HEK293T (cell line): ENCODE results near the gene MAFF.

Experiments used
- ARNT ChIP-seq: fragments of 450-650 bp; IDR thresholded peaks from 2 replicates; pipeline ENCODE4 v1.6.1; 2017; ENCODE audit warnings: mild to moderate bottlenecking
- BHLHE40 ChIP-seq: fragments of 450-650 bp; IDR thresholded peaks from 2 replicates; pipeline ENCODE4 v1.6.1; 2016; ENCODE audit warnings: mild to moderate bottlenecking, moderate library complexity, borderline replicate concordance
- ELF4 ChIP-seq: fragments of 450-650 bp; IDR thresholded peaks from 2 replicates; pipeline ENCODE4 v1.6.1; 2017; ENCODE audit warnings: antibody characterized with exemption
- FOXK2 ChIP-seq: fragments of 450-650 bp; IDR thresholded peaks from 2 replicates; pipeline ENCODE4 v1.6.1; 2016; ENCODE audit warnings: mild to moderate bottlenecking
- FOXM1 ChIP-seq: fragments of 450-650 bp; IDR thresholded peaks from 2 replicates; pipeline ENCODE4 v1.6.1; 2017; ENCODE audit warnings: mild to moderate bottlenecking, borderline replicate concordance
- HDGF ChIP-seq: fragments of 450-650 bp; IDR thresholded peaks from 2 replicates; pipeline ENCODE4 v1.6.1; 2017; ENCODE audit warnings: antibody characterized with exemption, borderline replicate concordance
- L3MBTL2 ChIP-seq: fragments of 450-650 bp; conservative IDR thresholded peaks from 2 replicates; pipeline ENCODE4 v1.6.1; 2016; ENCODE audit warnings: mild to moderate bottlenecking
- NFRKB ChIP-seq: fragments of 450-650 bp; IDR thresholded peaks from 2 replicates; pipeline ENCODE4 v1.6.1; 2016; ENCODE audit warnings: mild to moderate bottlenecking, moderate library complexity
- PKNOX1 ChIP-seq: fragments of 450-650 bp; IDR thresholded peaks from 2 replicates; pipeline ENCODE4 v1.6.1; 2016
- SP1 ChIP-seq: fragments of 450-650 bp; IDR thresholded peaks from 2 replicates; pipeline ENCODE4 v1.6.1; 2017
- SUZ12 ChIP-seq: fragments of 450-650 bp; IDR thresholded peaks from 2 replicates; pipeline ENCODE4 v1.6.1; 2016; ENCODE audit warnings: mild to moderate bottlenecking
- TARDBP ChIP-seq: fragments of 450-650 bp; IDR thresholded peaks from 2 replicates; pipeline ENCODE4 v1.6.1; 2016
- ZNF384 ChIP-seq: fragments of 450-650 bp; IDR thresholded peaks from 2 replicates; pipeline ENCODE4 v1.6.1; 2016

DNA sequence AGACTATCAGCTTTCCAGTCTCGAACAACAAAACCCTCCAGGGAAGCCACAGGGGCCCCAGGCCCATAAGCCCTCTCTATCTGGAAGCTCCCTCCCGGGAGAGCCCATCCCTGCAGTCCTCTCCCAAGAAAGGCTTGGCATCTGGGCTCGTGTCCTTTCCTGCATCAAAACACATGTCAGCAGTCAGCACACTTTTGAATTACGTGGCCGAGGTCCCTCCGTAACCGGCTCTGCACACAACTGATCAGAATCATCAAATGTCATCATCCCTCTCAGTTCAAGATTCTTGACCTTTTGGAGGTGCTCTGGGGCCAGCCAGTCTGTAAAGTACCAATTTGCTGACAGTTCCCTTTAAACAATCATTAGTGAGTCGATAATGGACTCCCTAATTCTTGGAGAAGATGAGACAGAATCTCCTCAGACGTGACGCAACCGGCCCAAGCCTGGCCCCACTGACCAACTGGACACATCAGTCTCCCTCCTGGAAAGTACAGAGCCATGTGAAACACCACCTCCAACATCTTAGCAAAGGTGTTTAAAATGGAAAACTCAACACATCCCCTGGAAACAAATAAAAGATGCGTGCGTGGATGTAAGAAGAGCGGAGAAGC lies 33.6 kb downstream of the MAFF start:
- TF ChIP-seq HDGF: no peak
- TF ChIP-seq PKNOX1: no peak
- no peak for TF ChIP-seq ZNF384
- no peak for TF ChIP-seq SP1
- TF ChIP-seq ARNT: no peak
- TF ChIP-seq TARDBP: no peak
- TF ChIP-seq NFRKB: no peak
- TF ChIP-seq BHLHE40: no peak
- TF ChIP-seq ELF4: no peak
- no peak for TF ChIP-seq L3MBTL2
- TF ChIP-seq FOXM1: no peak
- TF ChIP-seq SUZ12: no peak
- no peak for TF ChIP-seq FOXK2
